H1 (cell line): ENCODE measurements around the gene FAM50A.

Experiments used
- CTCF ChIP-seq, 3 experiments: IDR thresholded peaks; 1 replicate in 2 of 3; 2 replicates in 1 of 3; pipeline versions ENCODE4 v1.5.1 to v1.6.1; 2011; ENCODE audit warnings: low read length in 3 of 3, mild to moderate bottlenecking in 3 of 3, inconsistent platforms in 2 of 3, low read depth in 1 of 3, moderate library complexity in 1 of 3; ENCODE audit not compliant: insufficient read depth in 1 of 3; ENCODE audit errors: control extremely low read depth in 1 of 3
- EP300 ChIP-seq, 2 experiments: IDR thresholded peaks; 1 replicate in 1 of 2; 2 replicates in 1 of 2; pipeline ENCODE4 v1.6.1; 2011 to 2012; ENCODE audit warnings: low read depth in 2 of 2, low read length in 2 of 2, mild to moderate bottlenecking in 2 of 2, borderline replicate concordance in 1 of 2, inconsistent platforms in 1 of 2, moderate library complexity in 1 of 2

GRCh38 chrX:154417157-154417556 lies 26.8 kb upstream of the FAM50A start:
- no peak for TF ChIP-seq CTCF (IDR thresholded peaks at IDR 0.05; ENCODE audit: control extremely low read depth in 1 of 3, insufficient read depth in 1 of 3, low read depth in 1 of 3, low read length in 3 of 3)
- TF ChIP-seq EP300 (IDR thresholded peaks at IDR 0.05; ENCODE audit: borderline replicate concordance in 1 of 2, low read depth in 2 of 2, low read length in 2 of 2), result no peak
